Amniotic epithelial cell (primary cell): ENCODE data around the gene SLC19A2.
"Not testable (repeated sequence)": the region's sequence is repeated elsewhere in the genome, so short reads cannot be mapped to it uniquely, and the experiment has no call there.

Experiments
- DNase-seq: peaks from one replicate; pipeline ENCODE4 v3.0.0-alpha.2; 2010; ENCODE audit warnings: low read depth

SLC19A2 gene, protein sequence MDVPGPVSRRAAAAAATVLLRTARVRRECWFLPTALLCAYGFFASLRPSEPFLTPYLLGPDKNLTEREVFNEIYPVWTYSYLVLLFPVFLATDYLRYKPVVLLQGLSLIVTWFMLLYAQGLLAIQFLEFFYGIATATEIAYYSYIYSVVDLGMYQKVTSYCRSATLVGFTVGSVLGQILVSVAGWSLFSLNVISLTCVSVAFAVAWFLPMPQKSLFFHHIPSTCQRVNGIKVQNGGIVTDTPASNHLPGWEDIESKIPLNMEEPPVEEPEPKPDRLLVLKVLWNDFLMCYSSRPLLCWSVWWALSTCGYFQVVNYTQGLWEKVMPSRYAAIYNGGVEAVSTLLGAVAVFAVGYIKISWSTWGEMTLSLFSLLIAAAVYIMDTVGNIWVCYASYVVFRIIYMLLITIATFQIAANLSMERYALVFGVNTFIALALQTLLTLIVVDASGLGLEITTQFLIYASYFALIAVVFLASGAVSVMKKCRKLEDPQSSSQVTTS

GRCh38 chr1:169485431-169486280 lies at the start of gene SLC19A2:
SLC19A2 (minus strand) TSS chr1:169485944; CDS start chr1:169485766, 178 bp downstream.
- peak; percentile 99 for DNase-seq

DNA sequence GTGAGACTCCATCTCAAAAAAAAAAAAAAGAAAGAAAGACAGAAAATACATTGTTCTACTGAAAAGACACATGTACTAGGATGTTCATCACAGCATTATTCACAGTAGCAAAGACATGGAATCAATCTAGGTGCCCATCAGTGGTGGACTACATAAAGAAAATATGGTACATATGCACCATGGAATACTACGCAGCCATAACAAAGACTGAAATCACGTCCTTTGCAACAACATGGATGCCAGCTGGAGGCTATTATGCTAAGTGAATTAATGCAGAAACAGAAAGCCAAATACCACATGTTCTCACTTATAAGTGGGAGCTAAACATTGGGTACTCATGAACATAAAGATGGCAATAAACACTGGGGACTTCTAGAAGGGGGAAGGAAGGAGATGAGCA lies 48.9 kb upstream of the SLC19A2 start:
- no peak for DNase-seq

DNA sequence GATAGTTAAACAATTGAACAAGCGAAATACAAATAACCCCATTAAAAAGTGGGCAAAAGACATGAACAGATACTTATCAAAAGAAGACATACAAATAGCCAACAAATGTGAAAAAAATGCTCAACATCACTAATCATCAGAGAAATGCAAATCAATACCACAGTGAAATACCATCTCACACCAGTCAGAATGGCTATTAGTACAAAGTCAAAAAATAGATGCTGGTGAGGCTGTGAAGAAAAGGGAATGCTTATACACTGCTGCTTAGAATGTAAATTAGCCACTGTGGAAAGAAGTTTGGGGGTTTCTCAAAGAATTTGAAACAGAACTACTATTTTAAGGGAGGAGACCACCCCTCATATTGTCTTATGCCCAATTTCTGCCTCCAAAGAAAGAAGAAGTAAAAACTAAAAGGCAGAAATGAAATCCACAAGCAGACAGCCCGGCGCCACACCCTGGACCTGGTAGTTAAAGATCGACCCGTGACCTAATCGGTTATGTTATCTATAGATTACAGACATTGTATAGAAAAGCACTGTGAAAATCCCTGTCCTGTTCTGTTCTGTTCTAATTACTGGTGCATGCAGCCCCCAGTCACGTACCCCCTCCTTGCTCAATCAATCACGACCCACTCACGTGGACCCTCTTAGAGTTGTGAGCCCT lies 47.9 kb upstream of the SLC19A2 start:
- DNase-seq, result not testable (repeated sequence)

DNA sequence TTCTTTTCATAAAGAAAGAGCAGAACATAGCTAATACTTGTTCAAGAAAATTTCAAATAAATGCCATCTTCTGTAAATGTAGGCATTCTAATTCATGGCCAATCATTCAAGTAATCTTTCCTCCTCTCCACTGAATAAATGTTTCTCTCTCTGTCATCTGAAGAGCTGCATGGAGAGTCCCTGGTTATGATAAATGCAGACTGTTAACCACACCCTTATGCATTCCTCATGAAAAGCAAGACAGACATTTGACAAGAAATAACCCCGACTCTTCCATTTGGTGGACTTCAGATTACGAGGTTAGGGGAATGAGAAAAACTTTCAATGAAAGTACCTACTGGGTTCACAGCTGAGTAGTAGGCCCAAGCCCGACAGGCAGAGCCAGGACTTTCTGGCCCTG lies 44.7 kb upstream of the SLC19A2 start:
- no peak for DNase-seq

GRCh38 chr1:169529068-169529642 lies 43.4 kb upstream of the SLC19A2 start:
- peak; percentile 52 for DNase-seq

- DNase-seq, result no peak
Observed at GRCh38 chr1:169528215-169529067, 42.7 kb upstream of the SLC19A2 start.

DNA sequence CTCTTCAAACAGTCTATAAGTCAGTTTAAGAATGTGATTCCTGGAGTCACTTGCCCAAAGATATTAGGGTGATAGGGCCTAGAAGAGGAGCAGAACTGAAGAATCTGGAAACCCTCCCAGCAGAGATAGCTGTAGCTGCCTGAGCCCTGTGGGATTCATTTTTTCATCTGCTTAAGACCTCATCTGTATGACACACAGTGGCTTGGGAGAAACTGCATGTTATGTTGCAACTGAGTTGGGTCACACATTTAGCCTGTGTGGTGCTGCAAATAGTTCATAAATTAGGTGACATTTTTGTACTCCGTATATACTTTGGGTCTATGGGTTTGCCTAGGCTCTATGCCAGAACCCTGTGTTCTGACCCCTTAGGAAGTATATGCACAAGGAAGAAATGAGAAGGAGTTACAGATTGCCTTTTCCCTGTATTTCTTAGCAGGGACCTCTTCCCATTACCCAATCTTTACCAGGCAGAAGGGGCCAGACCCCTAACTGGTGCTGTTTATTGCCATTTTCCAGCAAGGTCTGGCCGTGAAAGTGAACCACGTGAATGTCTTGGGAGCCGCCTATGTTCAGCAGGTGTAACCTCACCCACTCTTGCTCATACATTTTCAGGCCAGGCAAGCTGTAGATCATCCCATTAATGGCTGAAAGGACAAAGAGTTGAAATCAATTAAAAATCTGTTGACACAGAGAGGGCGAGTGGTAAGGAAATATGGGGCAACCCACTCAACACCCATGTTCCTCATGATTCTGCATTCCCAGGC lies 41.9 kb upstream of the SLC19A2 start:
- peak; percentile 69 for DNase-seq

- DNase-seq, result no peak
Observed at GRCh38 chr1:169527001-169527400, 41.3 kb upstream of the SLC19A2 start.

- no peak for DNase-seq
Observed at GRCh38 chr1:169526120-169526832, 40.5 kb upstream of the SLC19A2 start.

GRCh38 chr1:169525391-169525790 lies 39.6 kb upstream of the SLC19A2 start:
- DNase-seq, result no peak

DNA sequence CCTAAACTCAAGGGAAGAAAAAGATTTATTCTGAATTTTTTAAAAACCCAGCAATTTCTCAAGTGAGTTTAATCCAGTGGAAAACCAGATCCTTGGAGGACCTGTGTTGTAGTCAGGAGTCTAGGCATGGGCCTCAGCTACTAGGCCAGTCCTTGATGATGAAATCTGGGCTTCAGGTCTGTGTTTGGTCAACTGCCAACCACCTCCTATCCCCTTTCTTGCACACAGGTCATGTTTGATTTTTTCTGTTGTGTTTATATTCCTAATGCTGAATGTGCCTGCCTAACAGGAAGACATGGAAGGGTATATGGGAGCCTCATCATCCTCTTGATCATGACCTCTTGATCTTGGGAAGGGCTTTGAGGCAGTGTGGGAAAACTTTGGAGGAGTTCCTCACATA lies 38.2 kb upstream of the SLC19A2 start:
- DNase-seq, result no peak

DNA sequence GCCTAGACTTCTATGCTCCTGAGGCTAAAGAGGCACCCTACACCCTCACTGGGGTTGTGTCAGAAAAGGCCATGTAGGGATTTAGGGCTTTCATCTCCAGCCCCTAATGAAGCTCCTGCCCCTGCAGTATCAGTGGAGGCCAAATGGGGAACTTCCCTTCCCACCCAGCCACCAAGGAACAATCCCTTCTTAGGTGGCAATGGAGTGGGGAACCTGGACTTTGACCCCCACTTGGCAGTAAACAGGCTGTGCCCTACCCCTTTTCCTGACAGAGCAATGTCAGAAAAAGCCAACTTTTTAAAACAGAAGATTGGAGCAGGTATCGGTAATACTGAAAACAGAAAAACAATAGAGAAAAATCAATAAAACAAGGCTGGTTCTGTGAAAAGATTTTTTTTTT lies 35.5 kb upstream of the SLC19A2 start:
- DNase-seq, result no peak

DNA sequence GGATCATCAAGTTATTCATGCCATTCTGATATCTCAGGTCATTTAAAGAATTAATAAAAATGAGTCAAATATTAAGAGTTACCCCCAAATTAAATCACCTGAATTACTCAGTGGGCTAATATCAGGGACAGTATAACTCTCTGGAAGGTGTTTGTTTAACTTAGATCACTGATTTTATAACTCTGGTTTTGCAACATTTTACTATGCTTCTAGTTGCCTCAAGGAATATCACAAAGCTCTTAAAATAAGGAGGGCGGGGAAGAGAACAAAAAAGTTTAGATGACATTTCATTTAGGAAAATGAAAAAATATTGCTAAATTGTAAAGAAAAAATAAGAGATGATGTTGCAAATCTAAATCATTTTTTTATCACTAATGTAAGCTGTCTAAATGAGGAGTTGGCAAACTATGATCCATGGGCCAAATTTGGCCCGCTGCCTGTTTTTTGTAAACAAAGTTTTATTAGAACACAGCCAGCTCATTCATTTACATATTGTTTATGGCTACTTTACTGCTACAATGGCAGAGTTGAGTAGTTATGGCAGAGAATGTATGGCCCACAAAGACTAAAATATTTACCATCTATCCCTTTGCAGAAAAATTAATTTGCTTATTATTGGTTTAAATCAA lies 31.9 kb upstream of the SLC19A2 start:
- no peak for DNase-seq

DNA sequence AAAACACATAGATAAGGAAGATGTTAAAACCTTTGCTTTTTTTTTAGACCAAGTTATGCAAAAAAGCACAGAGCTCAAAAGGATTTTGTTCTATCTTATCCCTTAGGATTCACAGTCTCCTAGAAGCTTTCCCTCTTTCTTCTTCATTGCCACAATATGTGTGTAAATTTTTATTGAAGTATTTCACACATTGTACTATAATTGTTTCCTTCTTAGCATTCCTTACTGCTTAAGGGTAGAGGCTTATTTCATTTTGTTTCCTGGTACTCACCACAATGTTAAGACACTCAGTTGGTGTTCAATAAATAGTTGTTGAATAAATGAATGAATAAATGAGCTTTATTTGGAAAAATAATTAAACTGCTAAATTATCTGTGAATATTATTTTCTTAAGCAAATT lies 29.9 kb upstream of the SLC19A2 start:
- no peak for DNase-seq

GRCh38 chr1:169514566-169515270 lies 29.0 kb upstream of the SLC19A2 start:
- DNase-seq, result no peak

GRCh38 chr1:169513208-169513607 lies 27.5 kb upstream of the SLC19A2 start:
- DNase-seq, result no peak

- DNase-seq, result peak; percentile 93
Observed at GRCh38 chr1:169511316-169512005, 25.7 kb upstream of the SLC19A2 start.

- no peak for DNase-seq
Observed at GRCh38 chr1:169510060-169510459, 24.3 kb upstream of the SLC19A2 start.
